NCI-H524 (cell line): Measurements from ENCODE around the gene SLC22A25.
"Not testable (repeated sequence)": the region's sequence is repeated elsewhere in the genome, so short reads cannot be mapped to it uniquely, and the experiment has no call there.

Source experiments
- DNase-seq, 2 experiments: peaks; one replicate each; lab custom pipeline; 2025; lab: John Stamatoyannopoulos, UW

Gene SLC22A25

DNA sequence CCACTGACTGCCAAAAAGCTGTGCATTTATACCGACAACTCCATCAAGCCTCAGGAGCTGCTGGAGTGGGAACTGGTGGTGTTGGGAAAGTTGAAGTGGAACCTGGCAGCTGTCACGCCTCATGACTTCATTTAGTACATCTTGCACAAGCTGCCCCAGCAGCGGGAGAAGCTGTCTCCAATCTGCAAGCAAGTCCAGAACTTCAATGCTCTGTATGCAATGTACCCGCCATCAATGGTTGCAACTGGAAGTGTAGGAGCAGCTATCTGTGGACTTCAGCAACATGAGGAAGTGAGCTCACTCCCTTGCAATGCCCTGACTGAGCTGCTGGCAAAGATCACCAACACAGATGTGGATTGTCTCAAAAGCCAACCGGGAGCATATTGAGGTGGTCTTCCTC lies at the start of gene SLC22A25:
SLC22A25 (minus strand) TSS at position 67 of the 400 bp plus-strand sequence. CDS start 13,947 bp downstream, outside the sequence.
- DNase-seq: no peak

DNA sequence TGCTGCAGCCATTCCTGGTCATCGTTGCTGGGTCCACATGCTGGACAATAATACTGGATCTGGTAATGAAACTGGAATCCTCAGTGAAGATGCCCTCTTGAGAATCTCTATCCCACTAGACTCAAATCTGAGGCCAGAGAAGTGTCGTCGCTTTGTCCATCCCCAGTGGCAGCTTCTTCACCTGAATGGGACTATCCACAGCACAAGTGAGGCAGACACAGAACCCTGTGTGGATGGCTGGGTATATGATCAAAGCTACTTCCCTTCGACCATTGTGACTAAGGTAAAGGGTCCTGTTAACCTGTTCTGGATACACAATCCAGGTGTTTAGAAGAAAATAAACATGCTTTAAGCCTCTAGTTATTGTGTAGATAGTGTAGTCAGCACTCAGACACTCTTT lies 46.9 kb upstream of the SLC22A25 start:
- no peak for DNase-seq

DNA sequence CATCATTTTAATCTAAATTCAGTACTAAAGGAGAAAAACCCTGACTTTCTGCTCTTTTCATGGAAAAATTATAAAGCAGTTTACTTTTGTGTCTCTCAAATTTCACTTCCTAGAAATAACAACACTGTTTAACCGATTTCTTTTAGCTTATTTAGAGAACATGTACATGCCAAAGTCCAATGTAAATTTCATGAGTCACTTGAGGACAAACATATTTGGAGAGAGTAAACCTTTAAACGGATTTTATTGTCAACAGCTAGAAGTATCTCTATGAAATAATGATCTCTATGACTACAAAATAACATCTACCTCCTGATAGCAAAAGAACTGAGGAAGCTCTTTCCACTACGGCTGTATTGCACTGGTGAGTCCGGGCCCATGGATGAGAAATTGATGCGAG lies 46.3 kb upstream of the SLC22A25 start:
- DNase-seq: no peak

DNA sequence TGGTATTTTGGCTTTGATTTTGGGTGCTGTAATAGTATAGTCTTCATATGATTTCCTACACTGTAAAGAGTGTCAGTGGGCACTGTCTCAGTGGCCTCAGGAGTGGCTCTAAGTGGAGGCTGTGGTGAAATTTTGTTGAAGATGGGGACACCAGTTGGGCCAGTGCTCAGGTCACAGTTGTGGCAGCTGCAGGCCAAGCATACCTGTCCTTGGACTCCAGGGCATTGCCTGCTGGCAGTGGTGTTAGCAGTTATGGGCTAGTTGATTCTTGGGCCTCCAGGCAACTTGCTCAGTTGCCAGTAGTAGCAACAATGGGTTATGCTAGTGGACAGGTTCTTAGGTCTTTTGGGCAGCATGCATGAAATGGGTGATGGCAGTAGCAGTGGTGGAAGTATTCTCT lies 39.2 kb upstream of the SLC22A25 start:
- no peak for DNase-seq

DNA sequence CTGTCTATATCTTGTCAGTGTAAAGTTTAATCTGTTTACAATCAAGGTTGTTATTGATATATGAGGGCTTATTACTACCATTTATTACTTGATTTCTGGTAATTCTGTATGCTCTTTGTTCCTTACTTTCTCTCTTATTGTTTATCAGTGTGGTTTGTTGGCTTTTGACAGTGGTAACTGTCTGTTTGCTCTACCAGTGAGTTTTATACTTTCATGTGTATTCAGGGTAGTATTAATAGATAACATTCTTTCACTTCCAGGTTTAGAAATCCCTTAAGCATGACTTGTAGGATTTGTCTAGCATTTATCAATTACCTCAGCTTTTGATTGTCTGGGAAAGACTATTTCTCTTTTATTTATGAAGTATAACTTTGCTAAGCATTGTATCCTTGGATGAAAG lies 37.5 kb upstream of the SLC22A25 start:
- DNase-seq: no peak

DNA sequence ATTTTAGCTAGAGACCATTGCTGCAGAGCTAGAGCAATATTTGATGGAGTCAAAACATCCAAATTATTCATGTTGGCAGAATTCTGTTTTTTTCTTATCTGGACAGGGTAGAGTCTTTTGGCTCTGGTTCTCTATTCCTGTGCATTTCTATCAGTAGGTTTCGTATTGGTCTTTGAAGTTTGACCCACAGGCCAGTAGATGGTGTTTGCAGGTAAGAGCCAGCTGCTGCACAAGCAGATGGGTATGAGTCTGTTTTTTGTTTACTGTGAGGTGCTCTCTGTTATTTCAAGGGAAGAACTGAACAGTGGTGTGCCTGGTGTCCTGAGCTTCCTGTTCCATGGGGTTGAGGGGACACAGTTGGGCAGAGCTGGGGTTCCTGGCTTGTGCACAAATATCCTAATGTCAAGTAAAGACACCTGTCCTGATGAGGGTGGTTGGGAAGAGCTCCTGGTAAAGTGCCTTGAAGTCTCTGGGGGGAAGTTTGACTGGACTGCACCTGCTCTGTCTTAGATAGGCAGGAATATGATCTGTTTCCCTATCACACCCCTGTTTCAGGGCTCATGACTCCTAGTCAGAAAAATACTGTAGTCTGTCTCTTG lies 34.0 kb upstream of the SLC22A25 start:
- no peak for DNase-seq

DNA sequence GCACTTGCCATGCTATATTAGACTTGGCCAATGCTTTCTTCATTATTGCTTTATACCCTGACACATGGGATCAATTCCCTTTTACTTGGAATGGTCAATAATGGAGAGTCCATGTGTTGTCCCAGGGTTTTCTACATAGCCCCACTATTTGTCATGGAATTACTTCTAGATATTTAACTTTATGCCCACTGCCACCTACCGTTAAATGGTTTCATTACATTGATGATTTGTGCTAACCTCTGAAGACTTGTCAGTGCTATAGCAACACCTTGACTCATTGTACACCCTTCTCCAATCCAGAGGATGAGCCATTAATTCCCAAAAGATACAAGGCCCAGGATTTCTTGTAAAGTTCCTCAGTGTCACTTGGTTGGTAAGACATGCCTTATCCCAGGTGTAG lies 31.4 kb upstream of the SLC22A25 start:
- peak in 1 of 2 experiments; percentile 1 for DNase-seq

DNA sequence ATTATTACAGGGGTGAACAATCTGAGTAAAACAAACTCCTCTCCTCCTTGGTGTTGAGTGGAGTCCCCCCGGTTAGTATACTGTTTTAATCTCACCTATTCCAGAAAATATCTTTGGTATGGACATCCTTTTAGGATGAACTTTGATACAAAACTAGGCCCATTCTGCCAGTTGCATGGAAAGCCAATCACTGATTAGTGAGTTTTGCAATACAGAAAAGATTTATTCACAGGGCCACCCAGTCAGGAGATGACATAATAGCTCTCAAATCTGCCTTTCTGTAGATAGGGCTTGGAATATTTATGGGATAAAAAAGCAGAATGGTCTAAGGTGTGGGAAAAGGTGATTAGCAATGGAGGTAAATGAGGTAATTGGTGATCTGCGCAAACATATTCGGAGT lies 30.3 kb upstream of the SLC22A25 start:
- DNase-seq: no peak

DNA sequence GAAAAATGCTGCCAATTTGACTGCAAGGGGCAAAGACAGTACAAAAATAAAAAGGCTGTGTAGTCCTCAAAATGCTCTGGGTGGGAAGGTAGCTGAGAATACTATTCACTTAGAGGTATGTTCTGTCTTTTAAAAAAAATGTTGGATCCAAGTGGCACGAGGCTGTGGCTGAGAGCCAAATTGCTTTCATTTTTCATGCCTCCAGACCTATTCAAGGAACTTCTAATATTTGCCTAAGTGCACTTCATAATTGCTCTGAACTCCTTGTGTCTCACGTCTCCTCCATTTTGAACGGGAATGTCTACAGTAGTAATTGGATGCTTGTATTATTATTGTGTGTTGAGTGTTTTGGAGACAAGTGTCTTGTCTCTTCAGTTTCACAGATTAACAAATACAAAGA lies 19.1 kb upstream of the SLC22A25 start:
- no peak for DNase-seq

DNA sequence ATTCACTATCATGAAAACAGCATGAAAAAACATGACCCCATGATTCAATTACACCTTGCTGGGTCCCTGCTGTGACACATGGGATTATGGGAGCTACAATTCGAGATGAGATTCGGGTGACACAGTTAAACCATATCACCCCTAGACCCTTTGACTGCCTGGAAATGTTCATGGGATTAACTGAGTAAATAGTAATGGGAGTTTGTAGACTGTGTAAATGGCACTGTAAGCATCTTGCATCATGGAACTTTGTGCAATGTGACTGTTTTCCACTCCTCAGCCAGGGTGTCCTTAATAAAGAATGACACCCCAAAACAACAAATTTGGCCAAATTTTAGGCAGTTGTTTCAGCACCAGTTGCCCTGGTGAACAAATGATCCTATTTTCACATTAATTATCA lies 7.9 kb upstream of the SLC22A25 start:
- DNase-seq: no peak

DNA sequence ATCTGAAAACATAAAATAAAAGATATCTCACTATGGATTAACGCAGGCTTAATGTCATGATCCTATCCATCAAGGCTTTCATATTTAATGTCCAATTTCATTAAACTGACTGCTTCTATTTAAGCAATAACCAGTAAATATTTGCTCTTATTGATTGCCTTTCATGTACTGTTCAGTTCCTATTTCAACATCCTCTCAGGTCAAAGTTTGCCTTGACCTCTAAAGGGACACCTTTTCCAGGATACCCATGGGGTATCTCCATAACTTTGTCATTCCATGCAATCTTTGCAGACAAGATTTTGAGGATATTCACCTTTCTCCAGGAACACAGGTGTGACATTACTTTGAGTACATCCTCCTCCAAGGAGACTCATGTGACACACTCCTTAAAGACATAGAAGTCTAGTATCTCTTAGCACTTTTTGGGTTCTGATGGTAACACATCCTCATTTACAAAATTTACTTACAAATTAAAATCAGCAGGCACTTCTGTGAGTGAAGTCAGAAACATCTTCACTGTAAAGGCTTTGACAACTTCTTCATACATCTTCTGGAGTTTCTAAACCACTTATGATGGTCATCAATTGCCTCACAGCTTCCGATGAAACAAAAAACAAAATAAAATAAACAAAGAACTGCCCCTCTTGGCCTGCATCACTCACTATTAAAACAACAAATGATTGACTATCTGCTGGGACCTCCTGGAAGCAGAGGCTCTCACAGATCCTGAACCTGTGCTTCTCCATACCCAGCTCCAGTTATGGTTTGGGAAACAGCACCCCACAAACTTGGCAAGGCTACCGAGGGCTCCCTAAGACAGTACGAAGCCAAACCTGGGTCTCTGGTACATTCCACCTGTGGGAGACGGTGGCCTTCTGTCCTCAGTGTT lies 7.0 kb upstream of the SLC22A25 start:
- no peak for DNase-seq

DNA sequence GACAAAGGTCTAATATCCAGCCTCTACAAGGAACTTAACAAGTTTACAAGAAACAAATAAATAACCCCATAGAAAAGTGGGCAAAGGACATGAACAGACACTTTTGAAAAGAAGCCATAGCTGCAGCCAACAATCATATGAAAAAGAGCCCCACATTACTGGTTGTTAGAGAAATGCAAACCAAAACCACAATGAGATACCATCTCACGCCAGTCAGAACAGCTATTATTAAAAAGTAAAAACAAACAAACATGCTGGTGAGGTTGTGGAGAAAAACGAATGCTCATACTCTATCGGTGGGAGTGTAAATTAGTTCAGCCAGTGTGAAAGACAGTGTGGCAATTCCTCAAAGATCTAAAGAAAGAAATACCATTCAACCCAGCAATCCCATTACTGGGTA lies 5.6 kb upstream of the SLC22A25 start:
- no peak for DNase-seq

DNA sequence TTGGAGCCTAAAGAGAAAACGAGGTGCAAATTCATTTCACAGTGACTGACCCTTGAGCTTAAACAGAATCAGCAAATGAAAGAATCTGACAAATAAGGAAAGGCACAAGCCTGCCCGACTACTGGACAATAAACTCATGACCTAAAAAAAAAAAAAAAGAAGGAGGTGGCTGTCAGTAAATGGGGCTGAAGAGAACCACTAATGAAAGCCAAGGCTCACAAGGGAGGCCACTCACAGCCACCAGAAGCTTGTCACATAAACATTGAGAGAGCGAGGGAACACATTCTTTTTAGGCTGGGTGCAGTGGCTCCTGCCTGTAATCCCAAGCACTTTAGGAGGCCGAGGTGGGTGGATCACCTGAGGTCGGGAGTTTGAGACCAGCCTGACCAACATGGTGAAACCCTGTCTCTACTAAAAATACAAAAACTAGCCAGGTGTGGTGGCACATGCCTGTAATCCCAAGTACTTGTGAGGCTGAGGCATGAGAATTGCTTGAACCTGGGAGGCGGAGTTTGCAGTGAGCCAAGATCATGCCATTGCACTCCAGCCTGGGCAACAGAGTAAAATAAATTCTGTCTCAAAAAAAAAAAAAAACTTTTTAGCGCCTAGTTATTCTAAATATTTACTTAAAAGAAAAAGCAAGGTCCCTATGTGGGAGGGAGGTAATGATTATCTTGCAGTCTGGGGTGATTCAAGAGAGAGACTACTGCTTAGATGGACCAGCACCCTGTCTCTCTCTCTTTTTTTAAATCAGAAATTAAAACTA lies 4.0 kb upstream of the SLC22A25 start:
- DNase-seq: not testable (repeated sequence)

DNA sequence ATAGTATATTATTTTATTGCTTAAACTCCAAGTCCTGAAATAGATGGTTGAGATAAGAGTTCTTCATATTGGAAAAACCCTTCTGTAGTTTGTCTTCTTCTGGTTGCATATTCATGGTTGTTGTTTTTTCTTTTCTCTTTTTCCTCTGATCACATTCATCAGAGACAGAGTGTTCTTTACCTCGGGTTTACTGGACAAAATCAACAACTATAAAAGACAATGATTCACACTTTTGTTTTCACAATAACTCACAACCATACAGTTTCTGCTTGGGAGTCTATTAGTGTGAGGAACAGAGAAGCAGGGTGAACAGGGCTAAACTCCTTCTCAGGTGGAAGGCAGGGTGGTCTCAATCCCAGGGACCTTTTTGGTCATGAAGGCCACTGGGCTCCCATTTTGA lies 2.6 kb upstream of the SLC22A25 start:
- DNase-seq: no peak

DNA sequence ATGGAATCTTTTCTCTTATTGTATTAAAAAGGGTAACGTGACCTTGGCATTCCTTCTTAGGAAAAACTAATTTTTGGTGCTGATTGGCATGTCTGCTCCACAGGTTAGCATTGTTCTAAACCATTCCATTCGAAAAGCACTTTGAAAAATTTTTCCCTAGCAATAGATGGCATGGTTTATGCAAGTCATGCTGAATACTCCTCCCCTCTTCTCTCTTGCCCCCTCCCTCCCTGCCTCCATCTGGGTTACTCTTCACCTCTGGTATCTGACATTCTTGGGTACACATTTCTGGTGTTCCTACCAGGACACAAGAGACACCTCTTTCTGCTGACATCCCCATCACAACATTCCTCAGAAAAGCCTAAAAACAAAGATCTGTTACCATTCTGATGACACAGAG lies 1.5 kb upstream of the SLC22A25 start:
- no peak for DNase-seq

DNA sequence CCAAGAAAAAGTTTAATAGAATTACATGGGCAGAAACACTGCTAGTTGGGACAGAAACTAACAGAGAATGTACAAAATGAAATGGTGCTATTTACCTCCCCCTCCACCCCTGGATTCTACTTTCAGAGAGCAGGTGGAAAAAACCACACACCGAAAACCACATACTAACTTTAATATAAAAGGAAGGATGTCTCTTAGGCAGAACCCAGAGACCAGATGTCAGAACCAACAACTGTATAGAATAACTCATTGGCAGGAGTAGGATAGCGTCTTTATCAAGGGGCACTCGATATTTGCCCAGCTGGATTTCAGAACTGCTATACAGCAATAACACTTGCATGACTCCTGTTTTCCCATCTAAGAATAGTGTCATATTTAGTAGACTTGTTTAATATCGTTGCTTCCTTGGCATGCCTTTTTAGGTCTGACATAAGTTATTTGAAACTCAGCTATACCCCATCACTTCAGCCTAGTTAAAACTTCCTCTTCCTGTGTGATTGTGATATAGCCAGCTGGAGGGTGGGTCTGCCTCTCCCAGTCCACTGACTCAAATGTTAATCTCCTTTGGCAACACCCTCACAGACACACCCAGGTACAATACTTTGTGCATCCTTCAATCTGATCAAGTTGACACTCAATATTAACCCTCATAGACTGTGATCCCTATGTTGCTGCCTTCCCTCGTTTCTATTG lies 1.2 kb downstream of the SLC22A25 start:
- DNase-seq: no peak

DNA sequence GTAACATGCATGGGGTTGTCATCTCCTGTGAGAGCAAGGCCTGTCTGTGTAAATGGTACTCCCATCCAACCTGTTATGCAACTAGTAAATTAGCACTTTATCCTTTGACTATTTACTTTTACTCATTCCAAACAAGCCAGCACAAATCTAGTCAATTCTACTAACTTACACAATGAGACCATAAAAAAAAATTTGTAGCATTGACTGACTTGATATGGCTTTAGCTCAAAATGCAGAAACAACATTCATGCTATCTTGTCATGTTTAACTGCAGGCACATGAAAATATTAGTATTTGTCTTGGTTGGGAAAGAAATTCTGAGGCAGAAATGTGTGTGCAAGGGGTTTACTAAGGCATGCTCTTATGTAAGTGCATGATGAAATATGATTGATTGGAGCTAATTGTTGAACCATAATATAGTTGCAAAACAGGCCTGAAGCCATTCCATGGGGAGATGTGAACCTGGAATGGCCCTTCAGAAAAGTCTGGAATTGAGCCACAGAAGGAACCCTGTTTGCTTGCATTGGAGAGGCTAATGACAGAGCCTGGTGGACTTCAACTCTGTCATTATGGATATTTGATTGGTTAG lies 2.5 kb downstream of the SLC22A25 start:
- DNase-seq: no peak

DNA sequence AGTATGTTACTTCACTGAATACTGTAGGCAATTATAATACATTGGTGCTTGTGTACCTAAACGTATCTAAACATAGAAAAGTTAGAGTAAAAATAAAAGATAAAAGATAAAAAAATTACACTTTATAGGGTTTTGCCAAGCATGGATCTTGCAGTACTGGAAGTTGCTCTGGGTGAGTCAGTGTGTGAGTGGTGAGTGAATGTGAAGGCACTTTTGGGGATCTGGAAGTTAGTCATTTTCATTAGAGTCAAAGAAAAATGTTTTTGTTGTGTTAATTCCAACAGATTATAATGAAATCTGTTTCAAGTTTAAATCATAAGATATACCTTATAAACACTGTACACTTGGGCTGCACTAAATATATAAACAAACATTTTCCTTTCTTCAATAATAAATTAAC lies 3.3 kb downstream of the SLC22A25 start:
- DNase-seq: no peak

DNA sequence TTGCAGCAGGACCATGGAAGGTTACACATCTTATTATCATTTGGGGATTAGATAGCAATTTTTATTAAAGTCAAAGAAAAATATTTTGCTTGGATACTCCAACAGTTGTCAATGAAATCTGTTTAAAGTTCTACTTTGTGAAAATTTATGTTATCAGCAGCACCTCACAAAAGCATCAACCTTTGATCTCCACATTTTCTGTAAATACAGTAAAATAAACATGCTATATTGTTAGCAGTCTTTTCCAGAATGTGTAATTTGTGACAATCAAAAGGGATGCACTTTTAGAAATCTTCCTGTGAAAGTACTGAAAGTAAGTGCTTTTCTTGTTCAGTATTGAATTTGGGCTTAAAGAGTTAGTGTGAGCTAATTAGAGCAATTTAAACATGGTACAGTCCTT lies 4.1 kb downstream of the SLC22A25 start:
- DNase-seq: no peak

DNA sequence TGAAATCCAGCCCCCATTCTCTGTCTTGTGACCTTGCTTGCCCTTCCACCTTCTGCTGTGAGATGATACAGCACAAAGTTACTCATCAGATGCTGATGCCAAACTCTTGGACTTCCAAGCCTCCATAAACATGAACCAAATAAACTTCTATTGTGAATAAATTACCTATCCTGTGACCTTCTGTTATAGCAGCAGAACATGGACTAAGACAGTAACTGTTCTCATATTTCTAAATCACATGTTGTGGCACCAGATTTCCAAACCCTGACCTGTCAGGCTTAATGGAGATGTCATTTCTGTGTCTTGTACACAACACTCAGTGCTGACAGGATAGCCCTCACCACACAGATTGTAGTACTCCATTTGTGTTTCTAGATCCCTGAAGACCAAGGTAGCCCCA lies 6.0 kb downstream of the SLC22A25 start:
- DNase-seq: no peak

DNA sequence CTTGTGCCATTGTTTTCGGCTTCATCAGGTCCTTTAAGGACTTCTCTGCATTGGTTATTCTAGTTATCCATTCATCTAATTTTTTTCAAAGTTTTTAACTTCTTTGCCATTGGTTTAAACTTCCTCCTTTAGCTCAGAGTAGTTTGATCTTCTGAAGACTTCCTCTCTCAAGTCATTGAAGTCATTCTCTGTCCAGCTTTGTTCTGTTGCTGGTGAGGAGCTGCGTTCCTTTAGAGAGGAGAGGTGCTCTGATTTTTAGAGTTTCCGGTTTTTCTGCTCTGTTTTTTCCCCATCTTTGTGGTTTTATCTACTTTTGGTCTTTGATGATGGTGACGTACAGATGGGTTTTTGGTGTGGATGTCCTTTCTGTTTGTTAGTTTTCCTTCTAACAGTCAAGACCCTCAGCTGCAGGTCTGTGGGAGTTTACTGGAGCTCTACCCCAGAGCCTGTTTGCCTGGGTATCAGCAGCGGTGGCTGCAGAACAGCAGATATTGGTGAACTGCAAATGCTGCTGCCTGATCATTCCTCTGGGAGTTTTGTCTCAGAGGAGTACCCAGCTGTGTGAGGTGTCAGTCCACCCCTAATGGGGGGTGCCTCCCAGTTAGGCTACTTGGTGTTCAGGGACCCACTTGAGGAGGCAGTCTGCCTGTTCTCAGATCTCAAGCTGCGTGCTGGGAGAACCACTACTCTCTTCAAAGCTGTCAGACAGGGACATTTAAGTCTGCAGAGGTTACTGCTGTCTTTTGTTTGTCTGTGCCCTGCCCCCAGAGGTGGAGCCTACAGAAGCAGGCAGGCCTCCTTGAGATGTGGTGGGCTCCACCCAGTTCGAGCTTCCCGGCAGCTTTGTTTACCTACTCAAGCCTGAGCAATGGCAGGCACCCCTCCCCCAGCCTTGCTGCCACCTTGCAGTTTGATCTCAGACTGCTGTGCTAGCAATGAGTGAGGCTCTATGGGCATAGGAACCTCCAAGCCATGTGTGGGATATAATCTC lies 7.6 kb downstream of the SLC22A25 start:
- DNase-seq: not testable (repeated sequence)
